GM12892 (cell line): ENCODE measurements around the gene CASS4.
A peak's percentile ranks its signal among the peaks of the same experiment; 100 is the strongest.
"Not testable (repeated sequence)": the region's sequence is repeated elsewhere in the genome, so short reads cannot be mapped to it uniquely, and the experiment has no call there.

ENCODE experiments used
- DNase-seq: peaks from one replicate; pipeline ENCODE4 v3.0.0; 2011; ENCODE audit not compliant: insufficient read length
- FAIRE-seq: peaks from 2 replicates; lab custom pipeline; 2011; peaks lifted over from hg19 to GRCh38; lab: Jason Lieb, UNC
- POLR2A ChIP-seq: IDR thresholded peaks from 2 replicates; pipeline ENCODE4 v1.6.1; 2011; ENCODE audit warnings: low read depth, low read length, control low read depth
- POLR2AphosphoS5 ChIP-seq: IDR thresholded peaks from 2 replicates; pipeline ENCODE4 v1.6.1; 2011; ENCODE audit warnings: low read depth, low read length, control low read depth
- TAF1 ChIP-seq: IDR thresholded peaks from 2 replicates; pipeline ENCODE4 v1.6.1; 2011; ENCODE audit warnings: low read depth, mild to moderate bottlenecking, control low read depth, low read length, borderline replicate concordance

CASS4 gene

DNA sequence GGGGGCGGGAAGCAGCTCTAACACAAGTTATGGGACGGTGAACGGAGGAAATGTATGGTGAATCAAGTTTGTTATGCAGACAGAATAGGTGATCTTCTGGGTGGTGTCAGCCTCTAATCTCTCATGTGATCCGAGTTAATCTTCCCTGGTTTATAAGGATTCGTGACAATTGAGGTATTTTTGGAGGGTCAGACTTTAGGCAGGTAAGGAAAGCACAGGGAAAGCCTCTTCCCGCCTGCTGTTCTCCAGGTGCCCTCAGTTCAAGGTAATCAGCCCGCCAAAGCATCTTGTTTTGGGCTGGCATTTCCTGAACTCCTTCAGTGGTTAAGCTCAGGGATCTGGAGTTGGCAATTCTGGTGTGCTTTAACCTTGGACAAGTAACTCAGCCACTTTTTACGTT, 18.4 kb upstream of the CASS4 start:
- DNase-seq (no peak), FAIRE-seq (no peak)
- TF ChIP-seq POLR2A: no peak
- TF ChIP-seq POLR2AphosphoS5: no peak
- TF ChIP-seq TAF1: no peak

DNA sequence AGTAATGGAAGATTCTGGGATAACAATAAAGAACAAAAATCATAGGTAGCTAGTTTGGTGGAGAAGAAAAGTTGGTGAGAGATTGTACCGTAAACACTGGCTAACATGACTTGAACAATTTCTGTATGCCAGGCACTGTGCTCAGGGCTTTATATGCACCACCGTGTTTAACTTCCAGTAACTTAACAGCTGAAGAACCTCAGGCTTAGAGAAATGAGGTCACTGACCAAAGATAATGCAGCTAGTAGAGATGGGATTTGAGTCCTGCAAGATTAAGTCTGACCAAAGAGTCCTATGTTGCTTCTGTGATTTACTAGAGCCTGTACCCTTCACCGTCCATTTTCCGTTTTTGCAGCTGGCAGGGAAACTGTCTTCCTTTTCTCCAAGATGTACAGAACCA, 16.9 kb upstream of the CASS4 start:
- DNase-seq: no peak
- FAIRE-seq: no peak
- TF ChIP-seq TAF1 (no peak), POLR2A (no peak), POLR2AphosphoS5 (no peak)

- TF ChIP-seq TAF1 (no peak), POLR2A (no peak), POLR2AphosphoS5 (no peak)
- DNase-seq: no peak
- FAIRE-seq: peak; percentile 77
These were observed 11.9 kb upstream of the CASS4 start for GRCh38 chr20:56400001-56400640.

DNA sequence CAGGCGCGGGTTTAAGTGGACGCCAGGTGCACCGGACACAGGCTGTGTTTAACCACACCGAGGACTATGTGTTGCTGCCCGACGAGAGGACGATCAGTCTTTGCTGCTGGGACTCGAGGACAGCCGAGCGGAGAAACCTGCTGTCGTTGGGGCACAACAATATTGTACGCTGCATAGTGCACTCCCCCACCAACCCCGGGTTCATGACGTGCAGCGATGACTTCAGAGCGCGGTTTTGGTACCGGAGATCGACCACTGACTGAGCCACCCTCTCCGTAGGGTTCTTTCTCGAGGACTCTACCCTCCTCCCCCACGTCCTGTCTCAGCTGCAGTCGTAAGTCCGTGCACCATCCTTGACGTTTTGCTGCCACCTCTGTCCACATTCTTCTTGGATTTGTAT, 8.6 kb upstream of the CASS4 start:
- FAIRE-seq (no peak), DNase-seq (no peak)
- TF ChIP-seq TAF1 (no peak), POLR2AphosphoS5 (no peak), POLR2A (no peak)

GRCh38 chr20:56405356-56405755, 6.7 kb upstream of the CASS4 start:
- FAIRE-seq, DNase-seq: not testable (repeated sequence)

DNA sequence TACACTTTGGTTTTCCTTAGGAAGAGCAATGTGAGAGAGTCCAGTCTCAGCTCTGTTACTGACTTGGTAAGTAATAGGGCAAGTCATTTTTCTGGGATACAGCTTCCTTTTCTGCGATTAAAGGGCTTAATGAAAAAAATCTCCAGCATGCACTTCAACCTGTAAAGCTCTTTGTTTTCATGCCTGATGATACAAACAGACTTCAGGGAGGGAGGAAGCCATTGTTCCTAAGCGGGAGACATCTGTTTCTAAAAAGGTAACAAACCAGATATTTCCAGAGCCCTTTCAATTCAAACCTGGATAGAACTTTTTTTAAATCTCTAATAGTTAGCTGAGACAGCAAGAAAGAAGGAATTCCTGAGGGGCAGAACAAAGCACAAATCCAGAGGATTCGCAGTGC, 5.2 kb upstream of the CASS4 start:
- DNase-seq: no peak
- TF ChIP-seq POLR2A (no peak), POLR2AphosphoS5 (no peak), TAF1 (no peak)
- FAIRE-seq: no peak

DNA sequence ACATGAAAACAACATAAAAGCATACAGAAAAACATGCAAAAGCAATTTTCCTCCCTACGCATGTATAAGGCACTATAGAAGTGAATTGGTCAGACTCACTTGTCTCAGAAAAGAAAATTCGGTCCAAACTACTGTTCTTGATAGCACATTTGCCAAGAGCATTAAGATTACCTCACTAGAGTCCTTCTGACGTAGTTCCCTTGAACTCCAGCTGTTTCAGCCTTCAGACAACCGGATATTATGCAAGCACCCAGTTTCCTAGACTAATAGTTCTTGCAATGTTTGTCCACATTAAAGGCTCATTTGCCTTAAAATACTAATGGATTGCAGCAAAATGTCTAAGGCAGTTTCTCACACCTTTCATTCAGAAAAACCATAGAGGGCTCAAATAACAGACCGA, 2.5 kb upstream of the CASS4 start:
- DNase-seq (no peak), FAIRE-seq (no peak)
- TF ChIP-seq TAF1 (no peak), POLR2A (no peak), POLR2AphosphoS5 (no peak)

GRCh38 chr20:56409956-56410355, 2.1 kb upstream of the CASS4 start:
- no peak for TF ChIP-seq POLR2AphosphoS5
- TF ChIP-seq POLR2A: no peak
- no peak for TF ChIP-seq TAF1
- FAIRE-seq (no peak), DNase-seq (no peak)

- DNase-seq, FAIRE-seq: not testable (repeated sequence)
These were observed 773 bp upstream of the CASS4 start for GRCh38 chr20:56411287-56411686.

DNA sequence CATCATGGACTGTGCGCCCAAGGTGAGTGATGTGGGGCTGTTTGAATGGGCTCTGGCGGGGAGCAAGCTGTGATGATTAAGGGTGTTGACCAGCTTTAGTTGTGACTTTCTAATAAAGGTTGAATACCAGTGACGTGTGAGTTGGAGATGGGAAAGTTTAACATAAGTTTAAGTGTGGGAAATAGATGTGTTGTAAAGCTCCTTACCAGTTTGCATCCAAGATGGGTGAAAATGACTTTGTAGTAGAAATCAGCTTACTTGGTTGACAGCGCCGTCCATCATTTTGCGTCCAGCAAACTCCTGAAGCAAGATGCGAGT, 372 bp downstream of the CASS4 start:
- TF ChIP-seq TAF1: no peak
- TF ChIP-seq POLR2AphosphoS5: no peak
- no peak for TF ChIP-seq POLR2A
- DNase-seq (no peak), FAIRE-seq (no peak)

- FAIRE-seq (no peak), DNase-seq (no peak)
- TF ChIP-seq POLR2A: no peak
- TF ChIP-seq POLR2AphosphoS5: no peak
- TF ChIP-seq TAF1: no peak
These were observed 889 bp downstream of the CASS4 start for GRCh38 chr20:56412949-56413348.

GRCh38 chr20:56414842-56415765, 3.0 kb downstream of the CASS4 start:
- no peak for FAIRE-seq
- TF ChIP-seq POLR2A: no peak
- no peak for DNase-seq

- TF ChIP-seq POLR2A (no peak), TAF1 (no peak), POLR2AphosphoS5 (no peak)
- FAIRE-seq (no peak), DNase-seq (no peak)
These were observed 5.3 kb downstream of the CASS4 start for GRCh38 chr20:56417402-56417801.
